ENCODE results near the gene ZNF385B.

- TF ChIP-seq, protein P1, sequence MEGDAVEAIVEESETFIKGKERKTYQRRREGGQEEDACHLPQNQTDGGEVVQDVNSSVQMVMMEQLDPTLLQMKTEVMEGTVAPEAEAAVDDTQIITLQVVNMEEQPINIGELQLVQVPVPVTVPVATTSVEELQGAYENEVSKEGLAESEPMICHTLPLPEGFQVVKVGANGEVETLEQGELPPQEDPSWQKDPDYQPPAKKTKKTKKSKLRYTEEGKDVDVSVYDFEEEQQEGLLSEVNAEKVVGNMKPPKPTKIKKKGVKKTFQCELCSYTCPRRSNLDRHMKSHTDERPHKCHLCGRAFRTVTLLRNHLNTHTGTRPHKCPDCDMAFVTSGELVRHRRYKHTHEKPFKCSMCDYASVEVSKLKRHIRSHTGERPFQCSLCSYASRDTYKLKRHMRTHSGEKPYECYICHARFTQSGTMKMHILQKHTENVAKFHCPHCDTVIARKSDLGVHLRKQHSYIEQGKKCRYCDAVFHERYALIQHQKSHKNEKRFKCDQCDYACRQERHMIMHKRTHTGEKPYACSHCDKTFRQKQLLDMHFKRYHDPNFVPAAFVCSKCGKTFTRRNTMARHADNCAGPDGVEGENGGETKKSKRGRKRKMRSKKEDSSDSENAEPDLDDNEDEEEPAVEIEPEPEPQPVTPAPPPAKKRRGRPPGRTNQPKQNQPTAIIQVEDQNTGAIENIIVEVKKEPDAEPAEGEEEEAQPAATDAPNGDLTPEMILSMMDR (IDR thresholded peaks at IDR 0.05) = no peak
- TF ChIP-seq POLR2A (IDR thresholded peaks at IDR 0.05; ENCODE audit: low read depth) (no peak), POLR2AphosphoS5 (IDR thresholded peaks at IDR 0.05) (no peak), EP300 (IDR thresholded peaks at IDR 0.05) (no peak)
Measured at GRCh38 chr2:179424571-179424970, 436.8 kb downstream of the ZNF385B start.

Measured in esophagus muscularis mucosa (tissue), 4 donors.